Measurements from ENCODE around the gene TMEM144.
"Not testable (repeated sequence)": the region's sequence is repeated elsewhere in the genome, so short reads cannot be mapped to it uniquely, and the experiment has no call there.

TMEM144 gene

DNA sequence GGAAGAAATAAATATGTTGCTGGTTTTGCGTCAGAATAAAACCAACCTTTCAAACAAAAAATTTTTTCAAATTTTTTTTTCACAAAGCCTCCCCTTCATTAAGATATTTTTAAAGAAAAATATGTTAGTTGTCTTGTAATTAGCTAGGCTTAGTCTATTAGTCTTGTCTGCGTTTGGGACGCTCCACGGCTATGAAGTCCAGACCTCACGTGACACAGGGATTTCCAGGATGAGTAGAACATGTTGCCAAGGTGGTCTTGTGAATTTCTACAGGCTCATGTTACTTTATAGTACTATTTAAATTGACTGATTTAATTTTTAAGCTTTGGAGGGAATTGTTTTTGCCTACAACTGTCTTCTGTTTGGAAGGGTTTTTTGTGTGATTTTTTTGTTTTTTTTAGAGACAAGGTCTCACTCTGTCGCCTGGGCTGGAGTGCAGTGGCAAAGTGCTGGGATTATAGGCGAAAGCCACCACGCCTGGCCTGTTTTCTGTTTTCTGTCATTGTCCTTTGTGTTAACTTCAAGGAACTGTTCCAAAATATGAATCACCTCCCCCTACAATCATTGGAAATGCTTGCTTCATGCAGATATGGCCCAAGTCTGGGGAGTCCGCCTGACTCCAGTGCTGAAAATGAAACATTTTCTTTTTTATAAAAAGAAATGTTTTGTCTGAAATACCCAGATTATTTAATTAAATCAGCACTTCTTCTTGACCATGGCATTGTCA lies 26.2 kb downstream of the TMEM144 start:
- DNase-seq (ENCODE audit: low spot score): no peak

DNA sequence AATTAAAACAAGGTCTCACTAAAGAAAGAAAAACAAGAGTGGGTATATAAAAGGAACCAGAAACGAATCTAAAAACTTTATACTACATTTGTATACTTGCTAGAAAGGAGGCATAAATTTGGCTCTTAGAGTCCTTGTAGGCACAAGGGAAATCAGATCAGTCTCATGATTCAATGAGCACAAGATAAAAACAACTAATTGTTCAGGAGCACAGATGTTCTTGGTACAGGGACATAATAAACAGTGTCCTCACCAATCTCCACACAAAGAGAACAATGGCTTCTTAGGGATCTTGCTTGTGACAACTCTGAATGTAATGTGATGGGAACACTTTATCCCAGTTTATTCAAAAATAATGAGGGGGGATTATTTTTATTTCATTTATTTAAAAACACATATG lies 28.3 kb downstream of the TMEM144 start:
- no peak for DNase-seq (ENCODE audit: low spot score)

DNA sequence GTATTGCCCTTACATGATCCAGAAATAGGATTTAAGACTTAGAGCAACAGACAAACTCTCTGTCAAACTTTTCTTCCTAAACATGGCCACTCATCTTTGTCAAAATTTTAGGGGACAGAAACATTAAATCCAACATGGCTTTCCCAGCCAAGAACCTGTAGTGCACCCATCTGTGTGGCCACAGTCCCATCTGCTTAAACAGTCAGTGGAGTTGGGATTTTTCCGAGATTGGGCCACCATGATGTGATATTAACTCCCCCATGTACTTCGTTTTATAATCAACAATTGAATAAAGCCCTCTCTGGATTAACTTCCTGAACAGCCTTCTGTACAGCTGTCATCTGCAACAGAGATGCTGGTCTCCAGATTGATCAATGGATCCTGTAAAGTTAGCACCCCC lies 28.9 kb downstream of the TMEM144 start:
- DNase-seq (ENCODE audit: low spot score): no peak

GRCh38 chr4:158243071-158243470 lies 32.8 kb downstream of the TMEM144 start:
- no peak for DNase-seq (ENCODE audit: low spot score)

DNA sequence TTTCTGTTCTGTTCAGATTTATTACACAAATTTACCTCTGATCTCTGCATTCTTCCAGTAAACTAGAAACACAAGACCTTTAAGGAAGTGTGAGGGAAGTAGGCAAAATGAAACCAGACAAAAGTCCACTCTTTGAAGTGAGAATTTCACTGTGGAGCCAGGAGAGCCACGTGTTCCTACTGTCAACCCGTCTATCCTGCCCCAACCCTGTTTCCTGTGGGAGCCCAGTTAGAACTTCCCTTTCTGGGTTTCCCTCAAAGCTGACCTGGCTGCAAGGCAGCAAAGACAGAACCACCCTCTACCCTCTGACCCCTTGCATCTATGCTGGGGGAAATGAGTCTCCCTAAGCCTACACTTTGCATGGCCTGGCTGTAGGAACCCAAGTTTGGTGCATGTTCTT lies 40.0 kb downstream of the TMEM144 start:
- no peak for DNase-seq (ENCODE audit: low spot score)

DNA sequence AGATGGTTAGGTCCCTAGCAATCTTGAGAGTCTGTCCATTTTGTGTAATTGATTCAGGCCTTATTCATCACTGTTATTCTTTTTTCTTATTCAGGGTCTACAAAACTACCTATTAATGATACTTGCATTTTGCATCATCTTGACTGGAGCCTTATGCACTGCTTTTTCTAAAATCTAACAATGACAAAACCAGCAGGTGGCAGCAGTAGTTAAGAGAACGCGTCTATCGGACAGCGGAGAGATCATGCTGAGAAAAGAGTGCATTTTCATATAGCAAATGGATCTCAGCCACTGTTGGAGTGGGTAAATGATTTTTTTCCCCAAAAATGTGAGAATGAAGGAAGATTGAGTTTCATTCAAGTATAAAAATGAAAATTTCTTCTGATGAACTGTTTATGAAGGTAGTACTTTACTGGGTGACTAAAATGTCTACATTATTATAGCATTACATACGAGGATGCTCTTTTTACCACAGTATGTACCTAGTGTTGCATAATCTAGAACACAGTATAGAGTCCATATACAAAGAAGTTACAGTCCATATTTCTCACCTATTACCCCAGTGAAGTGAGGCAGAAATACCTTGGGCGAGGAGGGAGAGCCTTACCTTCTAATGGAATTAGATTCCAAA lies 43.2 kb downstream of the TMEM144 start:
- peak; percentile 75 for DNase-seq (ENCODE audit: low spot score)

- no peak for DNase-seq (ENCODE audit: low spot score)
Measured at GRCh38 chr4:158254292-158254691, 44.0 kb downstream of the TMEM144 start.

GRCh38 chr4:158255727-158256324 lies 45.5 kb downstream of the TMEM144 start:
- peak; percentile 59 for DNase-seq (ENCODE audit: low spot score)

DNA sequence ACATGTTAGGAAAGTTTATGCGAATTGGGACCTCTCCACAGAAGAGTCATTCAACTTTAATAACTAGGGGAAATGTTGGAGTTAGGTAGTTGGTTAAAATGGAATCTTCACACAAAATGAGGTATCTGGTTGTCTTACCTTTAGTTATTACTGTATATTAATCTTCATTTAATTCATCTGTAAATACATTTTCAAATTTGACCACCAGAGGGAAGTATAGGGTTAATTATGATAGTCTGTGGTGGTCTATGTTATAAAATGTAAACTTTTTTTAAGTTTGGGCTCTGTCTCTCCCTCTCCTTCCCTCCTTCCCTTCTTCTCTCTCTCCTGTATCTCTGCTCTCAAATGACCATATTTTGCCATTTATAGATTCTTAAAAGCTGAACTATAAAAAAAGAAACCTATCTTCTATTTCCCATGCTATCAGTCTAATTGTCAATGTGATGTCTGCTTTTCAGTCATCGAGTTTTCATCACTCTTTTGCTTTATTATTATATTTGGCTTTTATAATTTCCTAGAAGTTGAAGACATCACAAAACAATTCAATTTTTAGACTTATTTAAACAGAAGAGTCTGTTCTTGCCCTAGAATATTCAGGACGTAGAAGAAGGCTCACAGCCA lies 49.8 kb downstream of the TMEM144 start:
- no peak for DNase-seq (ENCODE audit: low spot score)

- no peak for DNase-seq (ENCODE audit: low spot score)
Measured at GRCh38 chr4:158261480-158261879, 51.2 kb downstream of the TMEM144 start.

GRCh38 chr4:158268553-158268952 lies 58.3 kb downstream of the TMEM144 start:
- no peak for DNase-seq (ENCODE audit: low spot score)

- DNase-seq (ENCODE audit: low spot score): no peak
Measured at GRCh38 chr4:158274636-158275035, 64.3 kb downstream of the TMEM144 start.

DNA sequence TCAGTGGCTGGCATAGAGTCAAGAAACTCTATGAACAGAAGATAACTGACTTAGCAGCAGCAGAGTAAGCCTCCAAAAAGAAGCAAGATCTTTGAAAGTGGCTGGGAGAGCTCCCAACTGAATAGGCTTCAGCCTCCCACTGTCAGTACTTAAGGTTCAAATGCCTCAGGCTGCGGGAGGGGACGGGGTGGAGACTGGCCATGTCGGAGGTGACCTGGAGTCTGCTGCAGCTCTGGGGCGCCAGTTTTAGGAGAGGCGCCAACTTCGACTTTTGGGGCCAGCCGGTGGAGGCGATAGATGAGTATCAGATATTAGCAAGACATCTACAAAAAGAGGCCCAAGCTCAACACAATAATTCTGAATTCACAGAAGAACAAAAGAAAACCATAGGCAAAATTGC lies 67.3 kb downstream of the TMEM144 start:
- DNase-seq (ENCODE audit: low spot score): no peak

GRCh38 chr4:158279052-158279451 lies 68.8 kb downstream of the TMEM144 start:
- not testable (repeated sequence) for DNase-seq (ENCODE audit: low spot score)

DNA sequence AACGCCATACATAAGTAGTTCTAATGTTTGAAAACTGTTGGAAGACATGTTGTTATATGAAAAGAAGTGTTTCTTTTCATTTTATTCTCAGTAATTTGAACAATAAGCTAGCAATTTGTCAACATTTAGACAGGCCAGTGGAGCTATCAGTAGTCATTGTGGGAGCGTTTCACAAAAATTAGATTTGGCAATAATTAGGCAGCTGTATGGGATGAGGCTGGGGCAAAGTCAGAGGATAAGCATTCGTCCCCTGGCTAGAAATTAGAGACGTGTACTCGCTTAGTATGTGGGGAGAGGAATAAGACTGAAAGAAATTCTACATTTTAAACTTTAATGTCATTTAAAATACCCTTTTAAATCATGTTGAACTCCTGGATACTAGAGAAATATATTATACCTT lies 70.6 kb downstream of the TMEM144 start:
- no peak for DNase-seq (ENCODE audit: low spot score)

GRCh38 chr4:158282252-158282651 lies 72.0 kb downstream of the TMEM144 start:
- no peak for DNase-seq (ENCODE audit: low spot score)

DNA sequence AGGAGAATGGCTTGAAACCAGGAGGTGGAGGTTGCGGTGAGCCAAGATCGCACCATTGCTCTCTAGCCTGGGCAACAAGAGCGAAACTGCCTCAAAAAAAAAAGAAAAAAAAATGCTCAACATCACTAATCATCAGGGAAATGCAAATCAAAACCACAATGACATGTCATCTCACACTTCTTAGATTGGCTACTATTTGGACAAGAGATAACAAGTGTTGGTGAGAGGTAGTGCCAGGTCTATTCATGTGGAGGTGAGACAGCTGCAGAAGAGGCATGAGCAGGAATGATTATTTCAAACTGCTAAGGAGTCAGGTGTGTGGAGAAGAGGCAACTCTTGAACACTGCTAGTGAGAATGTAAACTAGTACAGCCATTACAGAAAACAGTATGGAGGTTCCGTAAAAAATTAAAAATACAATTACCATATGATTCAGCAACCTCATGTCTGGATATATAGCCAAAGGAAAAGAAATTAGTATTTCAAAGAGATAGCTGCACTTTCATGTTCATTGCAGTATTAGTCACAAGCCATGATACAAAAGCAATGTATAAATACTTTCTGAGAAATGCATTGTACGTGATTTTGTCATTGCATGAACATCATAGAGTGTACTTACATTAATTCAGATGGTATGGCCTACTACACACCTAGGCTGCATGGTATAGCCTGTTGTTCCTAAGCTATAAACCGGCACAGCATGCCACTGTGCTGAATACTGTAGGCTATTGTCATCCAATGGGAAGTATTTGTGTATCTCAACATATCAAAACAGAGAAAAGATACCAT lies 75.3 kb downstream of the TMEM144 start:
- no peak for DNase-seq (ENCODE audit: low spot score)

DNA sequence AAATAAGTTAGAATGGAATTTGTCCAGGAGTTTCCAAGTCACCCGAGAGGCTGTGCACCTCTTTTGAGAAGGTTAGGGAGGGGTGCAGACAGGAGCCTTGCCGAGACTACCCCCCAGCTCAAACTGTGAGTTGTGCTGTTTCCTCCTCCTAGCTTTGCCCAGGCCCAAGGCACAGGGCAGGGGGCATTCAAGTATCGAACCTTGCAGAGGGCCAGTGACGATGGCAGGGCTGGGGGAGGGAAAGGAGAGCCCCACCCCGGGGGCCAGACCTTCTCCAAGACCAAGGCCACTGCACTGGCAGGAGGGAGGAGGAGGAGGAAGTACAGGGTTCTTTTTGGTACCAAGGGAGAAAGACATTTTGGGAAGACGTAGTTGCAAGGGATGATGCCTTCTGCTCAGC lies 80.6 kb downstream of the TMEM144 start:
- DNase-seq (ENCODE audit: low spot score): no peak

- no peak for DNase-seq (ENCODE audit: low spot score)
Measured at GRCh38 chr4:158291334-158292055, 81.2 kb downstream of the TMEM144 start.

GRCh38 chr4:158292156-158292555 lies 81.9 kb downstream of the TMEM144 start:
- DNase-seq (ENCODE audit: low spot score): no peak

DNA sequence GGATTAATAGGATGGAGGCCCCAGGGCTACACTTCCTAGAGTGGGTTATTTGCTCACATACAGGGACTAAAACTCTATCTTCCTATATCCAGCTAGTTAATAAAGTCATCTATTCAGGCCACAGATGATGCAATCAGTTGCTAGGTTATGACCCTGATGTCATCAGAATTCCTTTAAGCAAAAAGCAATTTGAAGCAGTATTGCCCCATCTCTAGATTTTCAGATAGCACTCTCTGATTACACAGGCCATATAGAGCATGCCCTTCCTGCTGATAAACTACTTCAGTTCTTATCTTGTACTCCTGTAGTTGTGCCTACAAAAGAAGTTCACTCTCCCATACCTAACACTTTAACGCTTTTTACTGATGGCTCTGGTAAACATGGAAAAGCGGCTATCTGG lies 84.8 kb downstream of the TMEM144 start:
- DNase-seq (ENCODE audit: low spot score): no peak

GRCh38 chr4:158297866-158298265 lies 87.6 kb downstream of the TMEM144 start:
- DNase-seq (ENCODE audit: low spot score): no peak

Measured in COLO829 (cell line).